Esophagus muscularis mucosa (tissue), 4 donors: ENCODE measurements around the gene SEL1L3. TPM values are rescaled to one million over a fixed set of nuclear protein-coding genes. Genes with fewer than 3 reads are reported as not detected.

Source experiments
- DNase-seq: peaks from one replicate; pipeline ENCODE4 v3.0.0-alpha.2; 2017; ENCODE audit errors: extremely low spot score
- H3K27ac ChIP-seq, 4 donors: fragments of 200-600 bp; sonication (generic); replicated peaks in 1 of 4; 1 replicate in 3 of 4; 2 replicates in 1 of 4; pipeline ENCODE4 v1.5.1; 2016 to 2019; ENCODE audit warnings: mild to moderate bottlenecking in 1 of 4
- H3K27me3 ChIP-seq, 4 donors: fragments of 200-600 bp; sonication (generic); one replicate each; pipeline versions ENCODE4 v1.5.1 to v1.6.0; 2016 to 2019
- H3K36me3 ChIP-seq, 4 donors: fragments of 200-600 bp; sonication (generic); one replicate each; pipeline ENCODE4 v1.5.1; 2016 to 2019
- H3K4me1 ChIP-seq, 4 donors: fragments of 200-600 bp; sonication (generic); one replicate each; pipeline ENCODE4 v1.5.1; 2016 to 2019
- H3K4me3 ChIP-seq, 4 donors: fragments of 200-600 bp; sonication (generic); 1 replicate in 2 of 4; 2 replicates in 2 of 4; pipeline ENCODE4 v1.5.1; 2016 to 2019; ENCODE audit warnings: mild to moderate bottlenecking in 4 of 4, moderate library complexity in 1 of 4
- H3K9me3 ChIP-seq, 4 donors: fragments of 200-600 bp; sonication (generic); 1 replicate in 3 of 4; 2 replicates in 1 of 4; pipeline ENCODE4 v1.5.1; 2016 to 2019
- EP300 ChIP-seq: sonication (generic); formaldehyde crosslinking; IDR thresholded peaks from one replicate; pipeline ENCODE4 v1.6.1; 2017; ENCODE audit warnings: antibody characterized with exemption
- POLR2A ChIP-seq: fragments of 450-650 bp; IDR thresholded peaks from one replicate; pipeline ENCODE4 v1.6.1; 2017; ENCODE audit warnings: antibody characterized with exemption, moderate library complexity, mild to moderate bottlenecking, low read depth
- POLR2AphosphoS5 ChIP-seq, 2 donors: sonication (generic); formaldehyde crosslinking; IDR thresholded peaks; one replicate each; pipeline ENCODE4 v1.6.1; 2017; ENCODE audit warnings: antibody characterized with exemption in 2 of 2
- WGBS: methylation state at CpG from one replicate; pipeline ENCODE4 v1.1.5; 2018; 5-methylcytosine and 5-hydroxymethylcytosine counted together
- intact Hi-C: fragments of 100-400 bp; cut with DNase I; formaldehyde crosslinking; loops from one replicate; pipeline ENCODE4 v1.15.1; 2023
- total RNA-seq, 4 donors: library from RNA; depleted of rRNA; stranded (reverse); fragments of >200 nt; gene quantifications; one replicate each; pipeline versions ENCODE4 v1.1.0 to v1.2.1, GENCODE V29; 2016
- TF ChIP-seq, protein P1 (sequence below), 3 experiments: fragments of 200-600 bp in 2 of 3; fragments of 450-650 bp in 1 of 3; sonication (generic) in 2 of 3; IDR thresholded peaks; one replicate each; pipeline ENCODE4 v1.5.1; 2017 to 2019; ENCODE audit warnings: antibody characterized with exemption in 3 of 3, mild to moderate bottlenecking in 2 of 3, moderate library complexity in 1 of 3

Gene SEL1L3
- total RNA-seq, 4 donors from 2014 or later, result 3.3 to 11.7 (median 5.7) TPM

GRCh38 chr4:25827897-25828296 lies 34.9 kb downstream of the SEL1L3 start:
- Histone ChIP-seq H3K4me3 (no peak overlapping the region), H3K9me3 (no peaks in the 10 kb centered on the region), H3K4me1 (no peaks in the 10 kb centered on the region), H3K27ac (no peak overlapping the region), H3K36me3 (no peaks in the 10 kb centered on the region), H3K27me3 (no peaks in the 10 kb centered on the region)
- TF ChIP-seq, protein P1, sequence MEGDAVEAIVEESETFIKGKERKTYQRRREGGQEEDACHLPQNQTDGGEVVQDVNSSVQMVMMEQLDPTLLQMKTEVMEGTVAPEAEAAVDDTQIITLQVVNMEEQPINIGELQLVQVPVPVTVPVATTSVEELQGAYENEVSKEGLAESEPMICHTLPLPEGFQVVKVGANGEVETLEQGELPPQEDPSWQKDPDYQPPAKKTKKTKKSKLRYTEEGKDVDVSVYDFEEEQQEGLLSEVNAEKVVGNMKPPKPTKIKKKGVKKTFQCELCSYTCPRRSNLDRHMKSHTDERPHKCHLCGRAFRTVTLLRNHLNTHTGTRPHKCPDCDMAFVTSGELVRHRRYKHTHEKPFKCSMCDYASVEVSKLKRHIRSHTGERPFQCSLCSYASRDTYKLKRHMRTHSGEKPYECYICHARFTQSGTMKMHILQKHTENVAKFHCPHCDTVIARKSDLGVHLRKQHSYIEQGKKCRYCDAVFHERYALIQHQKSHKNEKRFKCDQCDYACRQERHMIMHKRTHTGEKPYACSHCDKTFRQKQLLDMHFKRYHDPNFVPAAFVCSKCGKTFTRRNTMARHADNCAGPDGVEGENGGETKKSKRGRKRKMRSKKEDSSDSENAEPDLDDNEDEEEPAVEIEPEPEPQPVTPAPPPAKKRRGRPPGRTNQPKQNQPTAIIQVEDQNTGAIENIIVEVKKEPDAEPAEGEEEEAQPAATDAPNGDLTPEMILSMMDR (IDR thresholded peaks at IDR 0.05), result no peak
- TF ChIP-seq POLR2AphosphoS5 (IDR thresholded peaks at IDR 0.05) (no peak), POLR2A (no peak), EP300 (no peak)
- 89% methylated on average over 4 of the region's 4 CpGs for WGBS
- DNase-seq, result no peak
- intact Hi-C loops, result no loop called here

GRCh38 chr4:25827373-25827772 lies 35.4 kb downstream of the SEL1L3 start:
- no peak for DNase-seq
- intact Hi-C loops, result no loop called here
- no peaks in the 10 kb centered on the region for H3K9me3 ChIP-seq
- H3K4me3 ChIP-seq, result no peak overlapping the region
- H3K36me3 ChIP-seq, result no peaks in the 10 kb centered on the region
- no peaks in the 10 kb centered on the region for H3K4me1 ChIP-seq
- no peak for TF ChIP-seq POLR2AphosphoS5 (IDR thresholded peaks at IDR 0.05)
- TF ChIP-seq, protein P1 (IDR thresholded peaks at IDR 0.05), result no peak
- no peak for TF ChIP-seq POLR2A
- TF ChIP-seq EP300, result no peak
- WGBS, result 80% methylated on average over 4 of the region's 4 CpGs
- H3K27me3 ChIP-seq, result no peaks in the 10 kb centered on the region
- H3K27ac ChIP-seq, result no peak overlapping the region

GRCh38 chr4:25826074-25826752 lies 36.6 kb downstream of the SEL1L3 start:
- TF ChIP-seq, protein P1 (IDR thresholded peaks at IDR 0.05), result no peak
- TF ChIP-seq EP300 (no peak), POLR2AphosphoS5 (IDR thresholded peaks at IDR 0.05) (no peak), POLR2A (no peak)
- intact Hi-C loops, result no loop called here
- H3K27me3 ChIP-seq, result no peaks in the 10 kb centered on the region
- DNase-seq, result no peak
- H3K4me1 ChIP-seq, result no peaks in the 10 kb centered on the region
- H3K27ac ChIP-seq, result no peak overlapping the region
- no peaks in the 10 kb centered on the region for H3K36me3 ChIP-seq
- H3K9me3 ChIP-seq, result no peaks in the 10 kb centered on the region
- WGBS, result 97% methylated on average over 10 of the region's 10 CpGs
- no peak overlapping the region for H3K4me3 ChIP-seq

GRCh38 chr4:25823632-25824031 lies 39.2 kb downstream of the SEL1L3 start:
- TF ChIP-seq, protein P1 (IDR thresholded peaks at IDR 0.05), result no peak
- no peak for TF ChIP-seq POLR2AphosphoS5 (IDR thresholded peaks at IDR 0.05)
- no peak for TF ChIP-seq EP300
- TF ChIP-seq POLR2A, result no peak
- DNase-seq, result no peak
- H3K4me1 ChIP-seq, result no peaks in the 10 kb centered on the region
- H3K9me3 ChIP-seq, result no peaks in the 10 kb centered on the region
- no peak overlapping the region for H3K27ac ChIP-seq
- WGBS, result 56% methylated on average over 7 of the region's 7 CpGs
- intact Hi-C loops, result no loop called here
- H3K36me3 ChIP-seq, result peaks cover 0 to 5% (median 0%) of the 10 kb centered on the region in 4 donors
- H3K27me3 ChIP-seq, result no peaks in the 10 kb centered on the region
- H3K4me3 ChIP-seq, result no peak overlapping the region

GRCh38 chr4:25821899-25822298 lies 40.9 kb downstream of the SEL1L3 start:
- peaks cover 0 to 5% (median 0%) of the 10 kb centered on the region in 4 donors for H3K36me3 ChIP-seq
- no peak overlapping the region for H3K4me3 ChIP-seq
- no peak for TF ChIP-seq POLR2A
- no peak for TF ChIP-seq EP300
- TF ChIP-seq POLR2AphosphoS5 (IDR thresholded peaks at IDR 0.05), result no peak
- TF ChIP-seq, protein P1 (IDR thresholded peaks at IDR 0.05), result no peak
- 95% methylated on average over 8 of the region's 8 CpGs for WGBS
- no peak overlapping the region for H3K27ac ChIP-seq
- no peak for DNase-seq
- H3K27me3 ChIP-seq, result no peaks in the 10 kb centered on the region
- H3K4me1 ChIP-seq, result peaks cover 0 to 8% (median 0%) of the 10 kb centered on the region in 4 donors
- intact Hi-C loops, result no loop called here
- no peaks in the 10 kb centered on the region for H3K9me3 ChIP-seq
